ENCODE measurements around the gene POLR3E.
A peak's percentile ranks its signal among the peaks of the same experiment; 100 is the strongest.

POLR3E gene

GRCh38 chr16:22317001-22317530 lies 19.9 kb downstream of the POLR3E start:
- no peak for DNase-seq (ENCODE audit: low spot score)

- DNase-seq (ENCODE audit: low spot score): no peak
These were observed 20.4 kb downstream of the POLR3E start for GRCh38 chr16:22317625-22318024.

DNA sequence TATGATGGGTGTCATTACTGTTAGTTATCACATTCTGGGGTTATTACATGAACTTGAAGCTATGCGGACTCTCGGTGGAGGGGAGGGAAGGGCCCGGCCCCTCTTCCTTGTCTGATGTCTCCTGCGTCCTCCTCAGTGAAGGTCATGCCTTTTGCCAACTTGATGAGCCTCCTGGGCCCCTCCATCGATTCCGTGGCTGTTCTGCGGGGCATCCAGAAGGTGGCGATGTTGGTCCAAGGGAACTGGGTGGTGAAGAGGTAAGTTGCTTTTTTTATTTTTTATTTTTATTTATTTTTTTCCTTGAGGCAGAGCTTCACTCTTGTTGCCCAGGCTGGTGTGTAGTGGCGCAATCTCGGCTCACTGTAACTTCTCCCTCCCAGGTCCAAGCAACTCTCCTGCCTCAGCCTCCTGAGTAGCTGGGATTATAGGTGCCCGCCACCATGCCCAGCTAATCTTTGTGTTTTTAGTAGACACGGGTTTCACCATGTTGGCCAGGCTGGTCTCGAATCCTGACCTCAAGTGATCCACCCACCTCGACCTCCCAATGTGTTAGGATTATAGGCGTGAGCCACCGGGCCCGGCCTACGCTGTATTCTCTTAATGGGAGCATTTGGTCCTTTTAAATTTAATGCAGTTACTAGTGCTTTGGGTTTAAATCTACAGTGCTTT lies 21.6 kb downstream of the POLR3E start:
- DNase-seq (ENCODE audit: low spot score): peak; percentile 66

DNA sequence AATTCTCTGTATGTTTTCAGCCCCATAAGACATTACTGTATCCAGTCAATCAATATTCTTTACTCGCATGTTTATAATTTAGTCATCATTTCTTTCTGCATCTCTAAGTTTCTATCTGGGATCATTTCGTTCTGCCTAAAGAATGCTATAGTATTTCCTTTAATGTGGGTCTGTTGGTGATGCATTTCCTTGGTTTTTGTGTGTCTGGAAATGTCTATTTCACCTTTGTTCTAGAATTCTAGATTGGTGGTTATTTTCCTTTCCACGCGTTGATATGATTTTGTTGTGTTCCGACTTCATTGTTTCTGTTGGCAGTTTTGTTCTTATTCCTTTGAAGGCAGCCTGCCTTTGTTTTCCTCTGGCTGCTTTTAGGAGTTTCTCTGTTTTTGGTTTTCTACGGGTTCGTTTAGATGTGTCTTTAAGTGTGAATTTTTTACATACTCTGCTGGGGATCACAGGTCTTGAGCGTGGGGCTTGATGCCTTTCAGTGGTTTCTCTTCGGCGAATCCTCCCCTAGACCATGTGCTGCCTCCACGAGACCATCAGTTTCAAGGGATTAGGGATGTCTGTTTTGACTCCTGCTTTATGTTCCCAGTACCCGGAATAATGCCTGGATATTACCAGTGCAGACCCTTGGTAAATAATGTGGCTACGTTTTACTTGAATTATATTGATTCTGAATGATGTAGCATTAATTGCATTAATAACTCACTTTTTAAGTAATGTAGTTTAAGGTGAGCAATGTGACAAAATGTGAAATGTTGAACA lies 23.5 kb downstream of the POLR3E start:
- DNase-seq (ENCODE audit: low spot score): no peak

GRCh38 chr16:22321340-22322001 lies 24.3 kb downstream of the POLR3E start:
- peak; percentile 57 for DNase-seq (ENCODE audit: low spot score)

DNA sequence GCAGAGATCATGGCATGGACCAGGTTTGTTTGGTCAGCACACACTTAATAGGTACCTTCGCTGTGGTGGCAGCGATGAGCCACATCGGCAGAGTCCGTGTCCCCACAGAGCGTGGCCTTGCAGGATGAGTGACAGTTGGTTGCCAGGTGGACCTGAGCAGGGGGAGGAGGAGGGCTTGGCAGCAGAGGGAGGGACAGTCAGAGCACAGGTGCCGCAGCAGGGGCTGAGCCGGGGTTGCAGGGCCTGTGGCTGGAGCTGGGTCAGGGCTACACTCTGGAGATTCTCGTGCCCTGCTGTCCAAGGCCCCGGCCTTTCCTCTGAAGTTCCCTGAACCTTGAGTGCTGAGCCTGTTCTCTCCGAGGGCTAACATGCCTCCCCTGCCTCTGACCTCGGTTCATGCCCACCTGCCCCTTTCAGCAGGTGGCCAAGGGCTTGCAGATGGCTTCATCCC lies 24.8 kb downstream of the POLR3E start:
- no peak for DNase-seq (ENCODE audit: low spot score)

DNA sequence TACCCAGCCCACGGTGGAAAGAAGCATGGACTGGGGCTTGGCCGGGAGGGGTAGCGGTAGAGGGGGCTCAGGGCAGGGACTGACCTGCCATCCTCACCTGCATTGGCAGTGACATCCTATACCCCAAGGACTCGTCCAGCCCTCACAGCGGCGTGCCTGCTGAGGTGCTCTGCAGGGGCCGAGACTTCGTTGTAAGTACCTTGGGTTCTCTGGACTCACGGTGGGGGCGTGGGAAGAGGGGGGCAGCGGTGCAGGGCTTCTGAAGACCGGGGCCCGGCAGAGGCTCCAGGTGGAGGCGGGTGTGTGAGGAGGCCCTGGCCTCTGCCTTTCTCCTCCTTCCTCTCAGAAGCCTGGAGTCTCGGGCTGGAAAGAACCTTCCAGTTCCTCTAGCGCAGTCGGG lies 25.5 kb downstream of the POLR3E start:
- DNase-seq (ENCODE audit: low spot score): no peak

DNA sequence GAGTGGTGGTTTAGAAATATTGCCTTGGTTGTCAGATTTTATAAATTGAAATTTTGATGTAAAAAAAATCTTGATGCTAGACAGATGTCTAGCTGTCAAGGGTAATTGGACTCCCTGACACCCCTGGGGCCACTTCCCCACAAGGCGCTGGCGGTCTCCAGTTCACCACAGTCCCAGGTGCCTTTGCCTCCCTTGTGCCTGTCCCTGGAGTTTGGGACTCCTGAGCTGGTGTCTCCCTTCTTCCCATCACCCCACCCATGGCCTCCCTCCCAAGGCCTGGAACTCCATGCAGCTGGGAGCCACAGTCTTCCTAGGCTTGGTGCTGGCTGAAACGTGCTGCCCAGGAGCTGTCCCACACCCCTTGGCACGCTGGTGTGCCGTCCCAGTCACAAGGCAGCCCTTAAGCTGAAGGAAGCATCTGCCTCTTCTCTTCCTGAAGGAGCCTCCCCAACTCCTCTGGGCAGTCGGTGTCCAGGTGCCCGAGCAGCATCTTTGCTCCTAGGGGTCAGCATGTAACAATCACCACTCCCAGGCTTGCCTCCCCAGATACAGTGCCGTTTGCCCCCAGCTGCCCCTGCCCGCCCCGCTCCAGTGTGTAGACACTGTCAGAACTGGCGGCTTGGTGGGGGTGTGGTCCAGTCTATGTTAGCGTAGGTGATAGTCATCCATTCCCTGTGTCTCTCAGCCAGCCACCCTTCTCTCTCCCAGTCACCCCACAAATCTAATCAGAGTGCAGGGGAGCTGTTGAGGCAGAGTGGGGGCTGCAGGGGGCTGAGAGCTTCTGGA lies 26.2 kb downstream of the POLR3E start:
- no peak for DNase-seq (ENCODE audit: low spot score)

- DNase-seq (ENCODE audit: low spot score): no peak
These were observed 27.0 kb downstream of the POLR3E start for GRCh38 chr16:22323959-22324786.

DNA sequence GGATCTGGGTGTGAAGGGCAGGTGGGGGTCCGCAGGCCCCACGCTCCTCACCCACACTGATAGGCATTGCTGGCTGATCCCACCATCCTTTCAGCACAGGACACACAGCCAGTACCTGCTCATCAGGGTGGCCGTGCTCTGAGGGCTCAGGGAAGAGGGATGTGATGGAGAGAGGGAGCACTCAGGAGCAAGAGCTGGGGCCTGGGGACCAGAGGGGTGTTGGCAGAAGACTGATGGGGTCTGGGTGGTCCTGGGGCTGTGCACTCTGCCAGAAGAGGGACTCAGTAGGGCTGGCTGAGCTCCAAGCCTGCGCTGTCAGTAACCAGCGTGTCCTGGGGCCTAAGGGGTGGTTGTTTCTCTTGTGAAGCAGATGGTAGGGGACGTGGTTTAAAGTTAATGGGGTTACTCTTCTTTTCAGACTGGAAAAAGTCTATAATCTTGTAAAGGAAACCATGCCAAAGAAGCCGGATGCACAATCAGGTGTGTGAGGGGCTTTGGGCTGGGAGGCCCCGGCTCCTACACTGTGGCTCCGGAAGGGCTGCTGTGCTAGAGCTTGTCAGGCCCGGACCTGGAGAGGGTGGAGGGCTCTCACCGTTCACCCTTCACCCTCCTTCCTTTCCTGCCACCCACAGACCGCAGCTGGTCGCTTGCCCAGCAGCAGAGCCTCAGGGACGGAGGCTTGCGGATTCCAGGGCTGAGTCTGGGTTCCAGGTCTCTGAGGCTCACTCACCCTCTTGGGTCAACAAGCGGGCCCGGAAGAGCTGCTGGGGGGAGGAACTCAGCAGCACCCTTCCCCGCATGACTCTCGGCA lies 27.8 kb downstream of the POLR3E start:
- no peak for DNase-seq (ENCODE audit: low spot score)

DNA sequence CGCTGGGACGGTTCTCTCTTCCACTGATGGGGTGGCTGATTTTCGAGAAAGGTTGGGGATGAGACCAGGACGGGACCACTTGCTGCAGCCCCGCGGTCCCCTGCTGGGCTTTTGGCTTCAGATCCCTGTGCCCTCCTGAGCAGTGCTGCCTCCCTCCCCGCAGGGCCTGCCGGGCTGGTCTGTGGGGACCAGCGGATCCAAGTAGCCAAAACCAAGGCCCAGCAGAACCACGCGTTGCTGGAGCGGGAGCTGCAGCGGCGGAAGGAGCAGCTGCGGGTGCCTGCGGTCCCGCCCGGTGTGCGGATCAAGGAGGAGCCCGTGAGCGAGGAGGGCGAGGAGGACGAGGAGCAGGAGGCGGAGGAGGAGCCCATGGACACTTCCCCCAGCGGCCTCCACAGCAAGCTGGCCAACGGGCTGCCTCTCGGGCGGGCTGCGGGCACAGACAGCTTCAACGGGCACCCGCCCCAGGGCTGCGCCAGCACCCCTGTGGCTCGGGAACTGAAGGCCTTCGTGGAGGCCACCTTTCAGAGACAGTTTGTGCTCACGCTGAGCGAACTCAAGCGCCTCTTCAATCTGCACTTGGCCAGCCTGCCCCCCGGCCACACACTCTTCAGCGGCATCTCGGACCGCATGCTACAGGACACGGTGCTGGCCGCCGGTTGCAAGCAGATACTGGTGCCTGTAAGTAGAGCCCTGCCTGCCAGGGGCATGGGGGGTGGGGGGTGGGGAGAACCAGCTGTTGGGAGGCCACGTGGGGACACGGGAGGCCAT lies 28.6 kb downstream of the POLR3E start:
- no peak for DNase-seq (ENCODE audit: low spot score)

GRCh38 chr16:22326369-22326652 lies 29.1 kb downstream of the POLR3E start:
- no peak for DNase-seq (ENCODE audit: low spot score)

- DNase-seq (ENCODE audit: low spot score): no peak
These were observed 29.7 kb downstream of the POLR3E start for GRCh38 chr16:22326771-22327445.

- no peak for DNase-seq (ENCODE audit: low spot score)
These were observed 30.2 kb downstream of the POLR3E start for GRCh38 chr16:22327446-22327775.

GRCh38 chr16:22328081-22328725 lies 31.0 kb downstream of the POLR3E start:
- DNase-seq (ENCODE audit: low spot score): no peak

DNA sequence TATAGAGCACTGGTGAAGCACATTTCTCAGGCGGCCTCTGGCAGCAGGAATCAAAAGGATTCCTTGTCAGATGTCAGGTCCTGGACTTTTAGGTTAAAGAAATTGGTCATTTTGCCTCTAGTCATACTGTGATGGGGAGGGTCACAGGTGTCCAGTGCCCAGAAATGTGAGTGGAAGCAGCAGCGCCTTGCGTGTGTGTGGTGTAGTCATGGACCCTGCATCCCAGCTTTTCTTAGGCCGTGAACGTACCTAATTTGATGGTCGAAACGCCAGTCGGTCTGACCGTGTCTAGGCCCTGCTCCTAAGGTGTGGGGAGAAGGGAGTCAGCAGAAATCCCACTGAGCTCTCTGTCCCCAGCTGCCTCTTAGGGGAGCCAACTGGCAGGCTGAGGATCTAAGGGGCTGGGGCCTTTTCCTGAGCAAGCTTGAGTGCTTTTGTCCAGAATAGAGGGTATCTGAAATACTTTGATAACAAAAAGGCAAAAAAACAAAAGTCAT lies 32.0 kb downstream of the POLR3E start:
- no peak for DNase-seq (ENCODE audit: low spot score)

GRCh38 chr16:22330326-22330725 lies 33.1 kb downstream of the POLR3E start:
- no peak for DNase-seq (ENCODE audit: low spot score)

DNA sequence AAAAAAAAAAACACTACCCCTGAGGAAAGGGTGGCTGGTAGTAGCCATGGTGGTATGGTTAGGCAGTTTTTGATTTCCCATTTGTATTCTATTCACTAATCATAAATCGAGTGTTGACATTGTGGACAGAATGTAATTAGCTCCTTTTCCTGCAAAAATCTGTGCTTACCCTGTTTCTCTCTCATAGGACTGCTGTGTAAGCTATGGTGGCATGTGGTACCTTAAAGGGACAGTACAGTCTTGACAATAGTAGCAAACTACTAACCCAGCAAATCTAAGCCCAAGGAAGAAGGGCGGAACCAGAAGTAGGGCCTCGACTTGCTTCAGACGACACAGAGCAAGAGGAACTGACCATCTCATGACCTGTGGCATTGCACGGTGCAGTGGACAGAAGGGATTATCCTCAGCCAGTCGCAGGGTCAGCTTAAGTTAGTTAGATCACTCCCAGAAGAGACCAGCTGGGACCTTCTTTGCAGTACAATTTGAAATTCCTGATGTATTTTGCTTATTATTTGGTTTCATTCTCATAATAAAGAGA lies 36.3 kb downstream of the POLR3E start:
- no peak for DNase-seq (ENCODE audit: low spot score)

Data from HuH-7.5 (cell line).